H1 (cell line): ENCODE measurements around the gene AVPR1A. TPM values are rescaled to one million over a fixed set of nuclear protein-coding genes. Genes with fewer than 3 reads are reported as not detected.

Experiments
- CTCF ChIA-PET: fragments of 300-600 bp; sonication (Branson Sonifier 250); formaldehyde crosslinking; loops from one replicate; lab custom pipeline; 2021; ENCODE audit not compliant: partially characterized antibody; lab: Charles Lee
- POLR2A ChIA-PET: fragments of 300-600 bp; sonication (Branson Sonifier 250); formaldehyde crosslinking; loops from one replicate; lab custom pipeline; 2021; ENCODE audit warnings: inconsistent platforms; ENCODE audit not compliant: partially characterized antibody; lab: Charles Lee
- DNase-seq, 2 experiments: peaks; one replicate each; pipeline versions ENCODE4 v3.0.0 to v3.0.0-alpha.2; 2010 to 2022; ENCODE audit warnings: low spot score in 2 of 2, low read depth in 1 of 2, mixed read lengths in 1 of 2
- FAIRE-seq: peaks from 2 replicates; lab custom pipeline; 2011; peaks lifted over from hg19 to GRCh38; lab: Jason Lieb, UNC
- H2AFZ ChIP-seq: 2 replicates; pipeline ENCODE4 v1.8.1; 2012; ENCODE audit warnings: low read length, inconsistent platforms
- H2AK5ac ChIP-seq: 2 replicates; pipeline ENCODE4 v1.6.1; 2013; ENCODE audit warnings: low read depth, low read length
- H2BK120ac ChIP-seq: replicated peaks from 2 replicates; pipeline ENCODE3; 2013; ENCODE audit warnings: low read depth, low read length, inconsistent platforms
- H2BK12ac ChIP-seq: 2 replicates; pipeline ENCODE4 v1.6.1; 2013; ENCODE audit warnings: low read depth, low read length
- H2BK15ac ChIP-seq: 2 replicates; pipeline ENCODE4 v1.6.1; 2013; ENCODE audit warnings: low read length
- H2BK20ac ChIP-seq: 2 replicates; pipeline ENCODE4 v1.6.1; 2013; ENCODE audit warnings: low read length
- H2BK5ac ChIP-seq: 2 replicates; pipeline ENCODE4 v1.6.1; 2013; ENCODE audit warnings: low read depth, low read length
- H3K14ac ChIP-seq: 2 replicates; pipeline ENCODE4 v1.6.1; 2013; ENCODE audit warnings: inconsistent platforms; ENCODE audit not compliant: insufficient read length
- H3K18ac ChIP-seq: 2 replicates; pipeline ENCODE4 v1.6.1; 2013; ENCODE audit warnings: low read length; ENCODE audit errors: extremely low read depth
- H3K23ac ChIP-seq: 2 replicates; pipeline ENCODE4 v1.6.1; 2013; ENCODE audit warnings: inconsistent platforms; ENCODE audit not compliant: insufficient read length
- H3K23me2 ChIP-seq: 2 replicates; pipeline ENCODE4 v1.6.1; 2013; ENCODE audit warnings: low read depth, low read length
- H3K27ac ChIP-seq: 2 replicates; pipeline ENCODE4 v1.6.1; 2011; ENCODE audit warnings: low read depth, low read length, inconsistent platforms
- H3K27me3 ChIP-seq, 4 experiments: replicated peaks in 1 of 4; 1 replicate in 1 of 4; 2 replicates in 3 of 4; pipeline versions ENCODE4 v1.6.1 to v1.8.1; 2011 to 2013; ENCODE audit warnings: low read length in 3 of 4, mild to moderate bottlenecking in 3 of 4, inconsistent platforms in 2 of 4, mixed read lengths in 2 of 4, moderate library complexity in 1 of 4; ENCODE audit not compliant: control insufficient read depth in 3 of 4, insufficient read depth in 3 of 4; ENCODE audit errors: extremely low read depth in 1 of 4
- H3K36me3 ChIP-seq, 4 experiments: 2 replicates each; pipeline versions ENCODE4 v1.6.1 to v1.8.1; 2011 to 2013; ENCODE audit warnings: mild to moderate bottlenecking in 4 of 4, low read length in 3 of 4, moderate library complexity in 2 of 4, control low read depth in 1 of 4, inconsistent platforms in 1 of 4; ENCODE audit not compliant: insufficient read depth in 4 of 4, control insufficient read depth in 2 of 4
- H3K4ac ChIP-seq: replicated peaks from 2 replicates; pipeline ENCODE3; 2013; ENCODE audit warnings: low read length, low read depth, mixed read lengths, inconsistent platforms; ENCODE audit not compliant: insufficient read length
- H3K4me1 ChIP-seq, 4 experiments: replicated peaks in 1 of 4; 1 replicate in 1 of 4; 2 replicates in 3 of 4; pipeline versions ENCODE4 v1.6.1 to v1.8.1; 2011 to 2013; ENCODE audit warnings: low read length in 3 of 4, inconsistent platforms in 2 of 4, mixed read lengths in 1 of 4; ENCODE audit not compliant: insufficient read depth in 4 of 4, control insufficient read depth in 3 of 4
- H3K4me2 ChIP-seq, 2 experiments: 2 replicates each; pipeline versions ENCODE4 v1.6.1 to v1.8.1; 2011 to 2013; ENCODE audit warnings: low read depth in 2 of 2, low read length in 2 of 2, control low read depth in 1 of 2, inconsistent platforms in 1 of 2, mild to moderate bottlenecking in 1 of 2; ENCODE audit not compliant: insufficient read depth in 1 of 2
- H3K4me3 ChIP-seq, 4 experiments: fragments of 200-600, 300-600 bp in 1 of 4; sonication (generic), shearing (Covaris generic), sonication (Bioruptor Twin) in 1 of 4; 2 replicates each; pipeline versions ENCODE4 v1.5.1 to v1.8.1; 2011 to 2016; ENCODE audit warnings: low read length in 4 of 4, low read depth in 3 of 4, control low read depth in 2 of 4, inconsistent platforms in 2 of 4, mild to moderate bottlenecking in 2 of 4, mixed read lengths in 1 of 4, moderate library complexity in 1 of 4; ENCODE audit not compliant: insufficient read depth in 2 of 4; ENCODE audit errors: extremely low read depth in 1 of 4
- H3K56ac ChIP-seq: replicated peaks from 2 replicates; pipeline ENCODE3; 2013; ENCODE audit warnings: low read depth, mild to moderate bottlenecking, mixed read lengths, low read length, inconsistent platforms; ENCODE audit not compliant: insufficient read length
- H3K79me1 ChIP-seq: 2 replicates; pipeline ENCODE4 v1.6.1; 2013; ENCODE audit warnings: low read depth, low read length, control low read depth
- H3K79me2 ChIP-seq, 2 experiments: 2 replicates each; pipeline versions ENCODE4 v1.6.1 to v1.8.1; 2012 to 2013; ENCODE audit warnings: low read length in 2 of 2, mild to moderate bottlenecking in 2 of 2, inconsistent platforms in 1 of 2; ENCODE audit not compliant: insufficient read depth in 2 of 2, control insufficient read depth in 1 of 2
- H3K9ac ChIP-seq, 4 experiments: replicated peaks in 1 of 4; 1 replicate in 1 of 4; 2 replicates in 3 of 4; pipeline versions ENCODE4 v1.6.1 to v1.8.1; 2011 to 2013; ENCODE audit warnings: low read depth in 3 of 4, low read length in 3 of 4, control low read depth in 2 of 4, mild to moderate bottlenecking in 2 of 4, moderate library complexity in 2 of 4, inconsistent platforms in 1 of 4; ENCODE audit errors: extremely low read depth in 1 of 4
- H3K9me3 ChIP-seq, 2 experiments: 2 replicates each; pipeline versions ENCODE4 v1.6.1 to v1.8.1; 2012 to 2013; ENCODE audit warnings: mild to moderate bottlenecking in 2 of 2, moderate library complexity in 2 of 2, control low read depth in 1 of 2, inconsistent platforms in 1 of 2, low read depth in 1 of 2, low read length in 1 of 2, mixed read lengths in 1 of 2; ENCODE audit not compliant: insufficient read depth in 2 of 2
- H4K20me1 ChIP-seq, 2 experiments: replicated peaks in 1 of 2; 2 replicates each; pipeline versions ENCODE3 to v1.8.1; 2011 to 2013; ENCODE audit warnings: inconsistent platforms in 2 of 2, low read length in 2 of 2, mild to moderate bottlenecking in 1 of 2; ENCODE audit not compliant: insufficient read depth in 2 of 2, control insufficient read depth in 1 of 2
- H4K5ac ChIP-seq: 2 replicates; pipeline ENCODE4 v1.6.1; 2013; ENCODE audit warnings: low read length, low read depth, mixed read lengths, inconsistent platforms; ENCODE audit not compliant: insufficient read length
- H4K8ac ChIP-seq: 2 replicates; pipeline ENCODE4 v1.8.0; 2013; ENCODE audit warnings: mild to moderate bottlenecking, moderate library complexity, low read length, inconsistent platforms; ENCODE audit not compliant: insufficient read depth; ENCODE audit errors: extremely low read depth
- H4K91ac ChIP-seq: replicated peaks from 2 replicates; pipeline ENCODE3; 2013; ENCODE audit warnings: low read length, mixed read lengths, inconsistent platforms; ENCODE audit not compliant: insufficient read length
- BRCA1 ChIP-seq: IDR thresholded peaks from 2 replicates; pipeline ENCODE4 v1.6.1; 2012; ENCODE audit warnings: low read depth, low read length, improper control_type of control experiment
- CHD2 ChIP-seq: IDR thresholded peaks from 2 replicates; pipeline ENCODE4 v1.6.1; 2012; ENCODE audit warnings: low read length, improper control_type of control experiment
- EP300 ChIP-seq, 2 experiments: IDR thresholded peaks; 1 replicate in 1 of 2; 2 replicates in 1 of 2; pipeline ENCODE4 v1.6.1; 2011 to 2012; ENCODE audit warnings: low read depth in 2 of 2, low read length in 2 of 2, mild to moderate bottlenecking in 2 of 2, borderline replicate concordance in 1 of 2, inconsistent platforms in 1 of 2, moderate library complexity in 1 of 2
- EZH2 ChIP-seq: fragments of 200-600 bp; sonication (generic); IDR thresholded peaks from 2 replicates; pipeline ENCODE4 v1.7.1; 2012; ENCODE audit warnings: low read depth, mild to moderate bottlenecking, moderate library complexity, low read length, inconsistent platforms; ENCODE audit not compliant: severe bottlenecking
- JUND ChIP-seq: IDR thresholded peaks from 2 replicates; pipeline ENCODE4 v1.6.1; 2011; ENCODE audit warnings: mild to moderate bottlenecking, improper control_type of control experiment, low read length
- NRF1 ChIP-seq: IDR thresholded peaks from 2 replicates; pipeline ENCODE4 v1.6.1; 2011; ENCODE audit warnings: mild to moderate bottlenecking, low read depth, low read length, improper control_type of control experiment
- POU5F1 ChIP-seq: IDR thresholded peaks from 2 replicates; pipeline ENCODE4 v1.6.1; 2011; ENCODE audit warnings: low read depth, mild to moderate bottlenecking, low read length, moderate library complexity
- RNF2 ChIP-seq: fragments of 200-900, 300-1000 bp; sonication (generic); IDR thresholded peaks from 2 replicates; pipeline ENCODE4 v1.7.1; 2016; ENCODE audit warnings: borderline replicate concordance, low read depth, mild to moderate bottlenecking, antibody characterized with exemption, low read length; ENCODE audit not compliant: poor library complexity, severe bottlenecking; ENCODE audit errors: missing control alignments
- SP2 ChIP-seq: IDR thresholded peaks from 2 replicates; pipeline ENCODE4 v1.6.1; 2012; ENCODE audit warnings: mild to moderate bottlenecking, low read length, inconsistent platforms
- SP4 ChIP-seq: IDR thresholded peaks from 2 replicates; pipeline ENCODE4 v1.6.1; 2012; ENCODE audit warnings: low read length, inconsistent platforms
- TAF7 ChIP-seq: optimal IDR thresholded peaks from 2 replicates; pipeline ENCODE3; 2011; ENCODE audit warnings: low read depth, mild to moderate bottlenecking, inconsistent platforms, low read length, moderate library complexity, borderline replicate concordance
- TBP ChIP-seq: IDR thresholded peaks from 2 replicates; pipeline ENCODE4 v1.6.1; 2011; ENCODE audit warnings: low read depth, low read length, improper control_type of control experiment
- TCF12 ChIP-seq: IDR thresholded peaks from 2 replicates; pipeline ENCODE4 v1.6.1; 2011; ENCODE audit warnings: low read depth, mild to moderate bottlenecking, low read length
- WGBS, 2 experiments: shearing (Covaris generic) in 1 of 2; methylation state at CpG; one replicate each; pipeline versions ENCODE4 v1.1.6 to v1.1.7; 2013 to 2015; ENCODE audit warnings: low lambda C conversion rate in 2 of 2, mixed read lengths in 2 of 2, inconsistent platforms in 1 of 2, low coverage in 1 of 2, missing lambda C conversion rate in 1 of 2; ENCODE audit not compliant: insufficient replicate concordance in 2 of 2, insufficient coverage in 1 of 2, insufficient read length in 1 of 2; ENCODE audit errors: extremely low coverage in 1 of 2, missing lambda C conversion rate in 1 of 2; 5-methylcytosine and 5-hydroxymethylcytosine counted together
- polyA plus RNA-seq, 7 experiments: library from polyadenylated mRNA; depleted of rRNA in 3 of 7; stranded (reverse) in 5 of 7; unstranded in 2 of 7; fragments of >200 nt in 5 of 7; fragments of 200-250 nt in 2 of 7; gene quantifications; 1 replicate in 5 of 7; 2 replicates in 1 of 7; 4 replicates in 1 of 7; pipeline versions ENCODE4 v1.2.1 to v1.2.3, GENCODE V29; 2011 to 2013; ENCODE audit warnings: missing spikeins in 2 of 7, mixed read lengths in 2 of 7
- total RNA-seq: library from RNA; stranded (reverse); fragmentation: NEBNext Ultra II Directional; extraction: Animal tissue kit (Norgen Biotek cat#: 25700); gene quantifications from 2 replicates; pipeline ENCODE4 v1.2.1, GENCODE V29; 2021
- TF ChIP-seq, protein P1 (sequence below): IDR thresholded peaks from 2 replicates; pipeline ENCODE4 v1.6.1; 2012; ENCODE audit warnings: low read length, inconsistent platforms

Gene AVPR1A
- total and polyA plus RNA-seq, 2 of the 8 experiments (the other 6 are each of a cell fraction or from before 2014, with no cell fraction given): 0.14 to 0.20 TPM

- H3K79me1 ChIP-seq: no peaks in the 10 kb centered on the region
- CTCF ChIA-PET: no interaction called here
- no peak for FAIRE-seq
- TF ChIP-seq BRCA1: no peak
- TF ChIP-seq EZH2: no peak
- TF ChIP-seq, protein P1, sequence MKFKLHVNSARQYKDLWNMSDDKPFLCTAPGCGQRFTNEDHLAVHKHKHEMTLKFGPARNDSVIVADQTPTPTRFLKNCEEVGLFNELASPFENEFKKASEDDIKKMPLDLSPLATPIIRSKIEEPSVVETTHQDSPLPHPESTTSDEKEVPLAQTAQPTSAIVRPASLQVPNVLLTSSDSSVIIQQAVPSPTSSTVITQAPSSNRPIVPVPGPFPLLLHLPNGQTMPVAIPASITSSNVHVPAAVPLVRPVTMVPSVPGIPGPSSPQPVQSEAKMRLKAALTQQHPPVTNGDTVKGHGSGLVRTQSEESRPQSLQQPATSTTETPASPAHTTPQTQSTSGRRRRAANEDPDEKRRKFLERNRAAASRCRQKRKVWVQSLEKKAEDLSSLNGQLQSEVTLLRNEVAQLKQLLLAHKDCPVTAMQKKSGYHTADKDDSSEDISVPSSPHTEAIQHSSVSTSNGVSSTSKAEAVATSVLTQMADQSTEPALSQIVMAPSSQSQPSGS: no peak
- TF ChIP-seq SP2: no peak
- no peak for TF ChIP-seq RNF2
- no peak for TF ChIP-seq SP4
- TF ChIP-seq TBP: no peak
- TF ChIP-seq EP300 (IDR thresholded peaks at IDR 0.05; ENCODE audit: borderline replicate concordance in 1 of 2, low read depth in 2 of 2, low read length in 2 of 2): no peak
- no peak for TF ChIP-seq POU5F1
- no peak for TF ChIP-seq JUND
- TF ChIP-seq TCF12: no peak
- no peak for TF ChIP-seq NRF1
- no peak for TF ChIP-seq TAF7
- no peak for TF ChIP-seq CHD2
Measured at GRCh38 chr12:63132201-63132600, 18.8 kb downstream of the AVPR1A start.

More at GRCh38 chr12:63132201-63132600, 18.8 kb downstream of the AVPR1A start:
- H3K23me2 ChIP-seq: no peaks in the 10 kb centered on the region
- no peak overlapping the region for H2BK120ac ChIP-seq
- DNase-seq: no peak
- no peak overlapping the region for H3K27ac ChIP-seq
- H3K14ac ChIP-seq: no peak overlapping the region
- no peak overlapping the region for H2BK5ac ChIP-seq
- WGBS, 2 experiments: 76% methylated on average over 1 of the region's 1 CpG; no CpG with 5 or more reads in 1 of the 2 experiments
- H2BK12ac ChIP-seq: no peak overlapping the region
- H3K4me1 ChIP-seq: no peaks in the 10 kb centered on the region
- no peak overlapping the region for H4K5ac ChIP-seq
- no peak overlapping the region for H2BK20ac ChIP-seq
- no peaks in the 10 kb centered on the region for H3K36me3 ChIP-seq
- POLR2A ChIA-PET: no interaction called here
- no peaks in the 10 kb centered on the region for H3K27me3 ChIP-seq
- no peak overlapping the region for H3K23ac ChIP-seq
- H3K56ac ChIP-seq: no peak overlapping the region
- H3K4ac ChIP-seq: no peak overlapping the region
- H3K4me2 ChIP-seq: no peak overlapping the region
- H3K9me3 ChIP-seq: no peaks in the 10 kb centered on the region
- no peak overlapping the region for H3K4me3 ChIP-seq
- no peak overlapping the region for H4K91ac ChIP-seq
- H2BK15ac ChIP-seq: no peak overlapping the region
- no peaks in the 10 kb centered on the region for H3K79me2 ChIP-seq
- H3K9ac ChIP-seq: no peak overlapping the region
- no peaks in the 10 kb centered on the region for H4K20me1 ChIP-seq
- H3K18ac ChIP-seq: no peak overlapping the region
- H4K8ac ChIP-seq: no peak overlapping the region
- H2AK5ac ChIP-seq: no peak overlapping the region
- no peak overlapping the region for H2AFZ ChIP-seq
